Fibroblast of upper back skin (primary cell): ENCODE measurements around the gene ADGRA1.

Experiments used
- DNase-seq: peaks from one replicate; pipeline ENCODE4 v3.0.0-alpha.2; 2013

Gene ADGRA1

DNA sequence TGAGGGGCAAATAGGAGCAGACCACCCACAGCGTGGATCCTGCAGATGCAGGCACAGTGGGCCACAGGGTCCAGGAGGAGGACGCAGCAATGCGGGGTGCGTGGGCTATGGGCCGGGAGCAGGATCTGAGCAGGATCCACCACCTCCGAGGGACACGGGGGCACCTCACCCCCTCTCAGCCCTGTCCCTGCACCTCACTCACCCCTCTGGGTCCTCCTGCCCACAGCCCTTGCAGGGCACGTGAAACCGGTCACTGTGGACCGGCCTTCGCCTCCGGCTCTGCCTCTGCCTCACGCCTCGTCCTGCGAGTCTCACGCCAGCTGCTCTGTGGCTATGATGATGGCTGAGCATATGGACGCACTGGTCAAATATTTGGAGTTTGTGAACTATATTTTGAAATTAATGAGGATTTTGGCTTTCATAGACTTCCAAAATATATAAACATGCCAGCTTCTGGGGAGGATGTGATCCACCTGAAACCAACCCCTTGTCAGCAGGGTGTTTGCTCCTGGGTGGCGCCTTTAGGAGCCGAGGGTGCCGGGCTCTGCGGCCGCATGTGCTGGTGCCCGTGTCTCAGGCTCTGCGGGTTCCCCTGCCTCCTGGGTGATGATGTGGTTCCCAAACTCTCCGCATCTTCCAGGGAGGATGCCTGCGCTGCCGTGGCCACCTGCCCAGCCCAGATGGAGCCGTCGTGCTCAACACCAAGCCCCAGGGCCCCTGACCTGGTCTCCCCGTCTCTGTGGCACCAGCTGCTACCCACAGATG, 11.3 kb upstream of the ADGRA1 start:
- no peak for DNase-seq

DNA sequence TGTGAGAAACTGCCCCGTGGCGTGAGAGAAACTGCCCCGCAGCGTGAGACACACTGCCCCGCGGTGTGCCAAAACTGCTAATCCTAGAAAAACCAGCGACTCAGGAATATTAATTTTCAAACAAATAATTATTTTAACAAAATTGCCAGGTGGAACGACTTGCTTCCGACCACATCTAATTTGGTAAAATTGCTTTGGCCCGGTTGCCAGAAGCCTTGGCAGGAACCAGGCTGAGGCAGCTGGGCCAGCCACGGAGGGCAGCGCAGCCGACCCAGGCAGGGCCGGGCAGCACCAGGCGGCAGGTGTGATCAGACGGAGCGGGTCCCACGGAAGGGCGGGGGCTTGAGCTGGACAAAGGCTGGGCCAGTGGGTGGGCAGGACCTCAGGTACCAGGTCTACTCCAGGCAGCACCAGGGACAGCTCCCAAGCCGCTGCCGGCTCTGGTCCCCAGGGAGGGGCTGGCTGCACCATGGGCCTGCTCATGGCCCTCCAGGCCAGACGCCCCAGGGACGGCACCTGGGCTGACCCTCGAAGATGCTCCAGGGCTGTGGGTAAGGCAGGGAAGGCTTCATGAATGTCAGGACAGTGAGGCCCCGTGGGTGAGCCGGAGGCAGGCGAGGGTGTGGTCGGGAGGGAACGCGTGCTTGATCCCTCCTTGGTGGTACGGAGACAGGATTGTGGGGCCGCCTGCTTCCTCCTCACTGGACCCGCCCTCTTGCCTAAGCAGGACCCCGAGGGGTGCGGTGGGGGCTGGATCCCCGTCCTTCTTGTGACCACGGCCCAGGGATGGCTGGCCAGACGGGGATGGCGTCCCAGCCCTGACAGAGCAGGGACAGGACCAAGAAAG, 7.7 kb upstream of the ADGRA1 start:
- DNase-seq: no peak

DNA sequence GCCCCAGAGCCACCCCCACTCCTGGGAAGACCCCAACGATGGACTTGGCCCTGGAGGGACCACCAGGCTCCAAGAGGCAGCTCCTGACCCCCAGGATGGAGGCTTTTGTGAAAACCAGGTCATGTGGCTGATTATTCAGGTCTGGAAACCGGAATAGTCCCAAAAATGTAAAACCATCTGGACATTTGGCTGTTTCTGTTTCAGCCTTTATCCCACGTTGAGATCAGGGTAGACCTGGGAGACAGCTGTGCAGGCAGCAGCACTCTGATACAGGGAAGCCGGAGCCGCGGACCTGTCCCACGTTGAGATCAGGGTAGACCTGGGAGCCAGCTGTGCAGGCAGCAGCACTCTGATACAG, 7.1 kb upstream of the ADGRA1 start:
- DNase-seq: no peak

DNA sequence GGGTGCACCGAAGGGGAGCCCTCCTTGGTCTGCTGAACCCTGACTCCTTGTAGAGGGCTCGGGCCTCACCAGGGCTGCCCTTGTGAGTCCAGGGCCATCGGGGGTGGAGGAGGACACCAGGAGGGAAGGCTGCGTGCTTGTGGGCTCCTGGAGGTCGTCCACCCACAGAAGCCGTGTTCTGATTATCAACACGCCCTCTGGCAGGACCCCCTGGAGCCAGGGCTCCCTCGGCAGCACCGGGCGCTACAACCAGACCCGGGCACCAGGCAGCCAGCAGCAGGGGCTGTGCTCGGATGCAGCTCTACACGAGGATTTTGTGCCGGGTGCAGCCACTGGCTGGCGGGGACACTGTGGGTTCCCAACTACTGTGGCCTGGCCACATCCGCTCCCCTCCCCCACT, 6.1 kb upstream of the ADGRA1 start:
- DNase-seq: no peak

DNA sequence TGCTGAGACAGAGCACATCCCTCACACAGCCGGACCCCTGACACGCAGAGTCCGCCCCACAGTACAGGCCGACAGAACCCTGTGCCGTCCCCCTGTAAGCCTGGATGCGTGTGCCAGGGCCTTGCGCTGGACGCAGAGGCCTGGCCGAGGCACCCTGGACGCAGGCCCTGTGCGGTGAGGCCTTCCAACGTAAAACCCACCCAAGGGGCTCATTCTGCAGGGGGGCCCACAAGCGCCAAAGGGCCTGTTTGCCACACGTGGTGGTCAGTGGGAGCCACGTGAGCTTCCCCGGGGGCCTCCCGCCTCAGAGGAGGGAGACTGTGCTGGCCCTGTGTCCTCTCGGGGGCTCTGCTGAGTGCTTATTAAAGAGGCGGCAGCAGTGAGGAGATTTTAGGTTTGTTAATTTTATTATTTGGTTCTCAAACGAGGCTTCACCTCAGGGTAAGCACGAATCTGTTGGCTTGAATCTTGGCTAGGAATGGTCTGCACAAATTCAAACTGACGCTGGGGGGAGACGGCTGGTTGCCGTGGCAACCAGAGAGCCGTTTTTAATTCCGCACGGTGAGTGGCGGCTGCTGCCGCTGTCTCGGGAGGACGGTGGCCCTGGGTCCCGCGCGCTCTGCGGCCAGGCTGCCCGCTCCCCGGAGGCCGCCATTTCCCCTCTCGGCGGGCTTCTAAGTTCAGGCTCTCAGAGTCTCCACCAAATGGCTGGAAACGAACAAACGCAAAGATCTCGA, 4.9 kb upstream of the ADGRA1 start:
- DNase-seq: no peak

DNA sequence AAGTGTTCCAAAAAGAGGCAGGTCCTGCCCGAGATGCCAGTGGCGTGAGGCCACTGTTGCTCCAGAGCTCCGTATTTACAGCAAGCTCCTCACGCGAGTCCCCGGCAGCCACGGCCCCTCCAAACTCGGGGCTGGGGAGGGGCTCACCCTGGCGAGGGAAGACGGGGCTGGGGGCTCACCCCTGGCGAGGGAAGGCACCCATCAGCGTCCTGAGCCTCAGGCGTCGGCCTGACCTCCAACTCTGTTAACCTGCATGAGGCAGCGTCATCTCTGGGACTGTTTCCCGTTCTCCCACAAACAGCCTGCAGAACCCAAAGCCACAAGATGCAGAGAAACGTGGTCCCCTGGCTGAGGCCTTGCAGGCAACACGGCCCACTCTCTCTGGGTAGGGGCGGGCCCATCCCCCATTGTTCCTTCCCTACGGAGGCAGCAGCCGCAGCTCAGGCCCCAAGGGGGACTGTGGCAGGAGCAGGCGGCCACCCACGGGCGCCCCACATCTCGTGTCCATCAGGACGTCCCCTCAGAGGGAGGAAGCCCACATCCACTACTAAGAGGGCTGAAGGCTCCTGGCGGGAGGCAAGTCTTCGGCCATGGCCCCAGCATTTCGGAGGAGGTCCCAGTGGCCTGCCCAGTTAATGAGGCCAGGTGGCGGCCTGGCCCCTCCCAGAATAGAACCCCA, 4.2 kb upstream of the ADGRA1 start:
- no peak for DNase-seq

DNA sequence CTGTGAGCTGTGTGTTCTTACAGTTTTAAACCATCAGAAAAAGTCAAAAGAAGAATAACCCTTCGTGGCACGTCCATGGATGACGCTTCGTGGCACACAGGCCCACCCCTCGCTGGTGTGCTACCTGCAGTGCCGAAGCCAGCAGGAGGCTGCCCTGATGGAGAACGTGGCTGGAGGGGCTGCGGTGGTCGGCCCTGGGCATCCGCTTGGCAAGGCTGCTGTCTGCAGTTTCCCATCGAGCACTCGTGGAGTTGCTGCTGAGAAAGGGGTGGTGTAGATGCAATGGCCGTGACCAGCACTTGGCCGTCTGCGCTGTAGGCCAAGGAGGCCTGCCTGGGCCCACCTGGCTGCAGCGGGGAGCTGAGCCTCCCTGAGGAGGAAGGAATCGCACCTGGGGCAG, 3.2 kb upstream of the ADGRA1 start:
- no peak for DNase-seq

DNA sequence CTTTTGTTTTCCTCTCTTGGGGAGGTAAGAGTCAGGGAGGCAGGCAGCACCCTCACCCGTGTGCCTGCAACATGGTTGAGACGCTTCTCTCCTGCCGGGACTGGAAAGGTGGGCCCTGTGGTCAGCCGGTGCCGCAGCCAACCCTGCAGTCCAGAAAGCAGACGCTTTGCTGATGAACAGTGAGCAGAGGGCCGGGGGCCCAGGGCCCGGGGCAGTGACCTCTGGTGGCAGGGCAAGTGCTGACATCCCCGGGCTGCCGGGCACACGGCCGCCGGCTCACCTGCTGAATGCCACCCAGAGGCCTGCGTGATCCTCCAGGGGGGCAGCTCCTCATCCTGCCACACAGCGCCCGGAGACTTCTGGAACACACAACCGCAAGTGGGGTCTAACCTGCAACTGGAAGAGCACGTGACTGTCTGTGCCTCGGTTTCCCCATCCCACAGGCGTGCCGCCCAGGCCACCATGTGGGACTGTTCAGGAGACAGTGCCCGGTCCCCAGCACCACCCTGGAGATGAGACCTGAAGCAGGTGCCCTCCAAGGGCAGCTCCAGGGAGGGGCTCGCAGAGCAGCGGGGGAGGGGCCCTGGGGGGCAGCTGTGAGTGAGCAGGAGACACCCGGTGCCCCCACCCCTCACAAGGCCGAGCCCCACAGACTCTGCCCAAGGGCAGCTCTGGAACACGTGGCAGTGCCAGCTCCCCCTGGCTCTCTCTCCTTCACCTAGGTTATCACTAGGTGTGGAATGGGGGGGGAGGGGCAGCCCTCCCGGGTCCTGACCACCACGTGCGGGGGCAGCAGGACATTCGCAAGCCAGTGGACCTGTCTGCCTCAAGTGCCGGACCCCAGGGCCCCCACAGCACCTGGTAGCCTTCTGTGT, 2.2 kb upstream of the ADGRA1 start:
- no peak for DNase-seq

DNA sequence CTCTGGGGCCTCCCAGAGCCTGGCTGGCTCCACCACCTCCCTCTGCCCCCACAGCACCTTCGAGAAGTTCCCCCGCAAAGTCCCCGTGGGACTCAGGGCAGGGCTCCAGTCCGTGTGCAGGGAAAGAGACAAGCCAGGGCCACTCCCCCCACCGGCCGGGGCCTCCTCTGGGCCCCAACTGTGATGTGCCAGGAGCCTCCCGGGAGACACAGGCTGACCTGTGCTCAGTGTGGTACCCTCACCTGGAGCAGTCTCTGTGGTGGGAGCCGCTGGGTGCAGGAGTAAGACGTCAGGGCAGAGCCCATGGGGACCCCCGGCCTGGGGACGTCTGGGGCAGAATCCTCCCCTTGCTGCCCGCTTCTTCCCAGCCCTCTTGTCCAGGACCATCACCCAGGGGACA, 1.5 kb upstream of the ADGRA1 start:
- DNase-seq: no peak

DNA sequence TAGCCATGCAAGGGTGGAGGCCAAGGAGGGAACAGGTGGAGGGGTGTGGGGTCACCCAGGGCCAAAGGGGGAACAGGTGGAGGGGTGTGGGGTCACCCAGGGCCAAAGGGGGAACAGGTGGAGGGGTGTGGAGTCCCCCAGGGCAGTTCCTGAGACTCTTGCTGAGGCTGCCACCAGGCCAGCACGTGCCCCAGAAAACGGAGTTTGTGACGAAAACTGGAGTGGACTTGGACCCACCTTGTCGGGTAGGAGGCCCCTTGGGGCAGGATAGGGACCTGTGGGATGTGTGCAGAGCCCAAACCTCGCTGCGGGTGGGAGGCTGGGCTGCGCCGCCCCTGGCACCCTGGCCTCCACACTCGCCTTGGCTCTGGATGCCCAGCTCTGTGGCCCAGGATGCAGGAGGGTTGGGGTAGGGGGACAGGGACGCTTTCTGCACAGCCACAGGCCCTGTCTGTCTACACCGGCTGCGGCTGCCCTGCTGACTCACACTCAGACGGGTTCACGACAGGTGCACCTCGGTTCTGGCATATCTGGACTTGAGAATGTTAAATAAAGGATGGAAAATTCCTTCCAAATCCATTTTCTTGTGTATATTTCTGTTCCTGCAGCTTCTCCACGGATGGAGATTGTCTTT, 562 bp upstream of the ADGRA1 start:
- DNase-seq: no peak

DNA sequence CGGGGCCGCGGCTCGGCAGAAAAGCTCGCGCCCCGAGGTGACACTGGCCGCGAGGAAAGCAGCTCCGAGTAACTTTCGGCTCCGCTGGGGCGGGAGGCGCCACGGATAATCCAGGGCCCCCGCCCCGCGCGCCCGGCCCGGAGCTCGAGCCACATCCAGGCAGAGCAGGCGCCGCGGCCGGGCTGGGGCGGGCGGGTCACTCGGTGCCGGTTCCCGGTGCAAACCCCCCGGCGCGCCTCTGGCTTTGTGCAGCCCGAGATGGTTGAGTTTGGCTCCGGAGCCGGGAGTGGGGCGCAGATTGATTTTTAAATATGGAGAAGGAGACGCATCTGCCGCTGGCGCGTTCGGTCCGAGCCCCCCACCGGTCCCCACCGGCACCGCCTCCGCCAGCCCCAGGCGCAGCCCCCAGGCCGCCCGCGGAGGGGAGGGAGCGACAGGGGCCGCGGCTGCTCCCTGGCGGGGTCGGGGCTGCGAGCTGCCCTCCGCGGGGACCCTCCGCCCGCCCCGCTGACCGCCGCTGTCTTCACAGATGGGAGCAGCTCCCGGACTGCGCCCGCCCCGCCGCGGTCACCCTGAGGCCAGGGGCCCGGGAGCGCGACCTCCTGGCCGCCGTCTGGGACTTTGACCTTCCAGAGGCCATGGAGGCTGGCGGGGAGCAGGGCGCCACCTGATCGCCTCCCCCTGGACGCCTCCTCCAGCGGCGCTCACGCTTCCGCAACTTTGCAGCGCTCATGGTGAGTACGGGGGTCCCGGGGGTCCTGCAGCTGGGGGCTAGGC, 643 bp downstream of the ADGRA1 start:
- DNase-seq: no peak

DNA sequence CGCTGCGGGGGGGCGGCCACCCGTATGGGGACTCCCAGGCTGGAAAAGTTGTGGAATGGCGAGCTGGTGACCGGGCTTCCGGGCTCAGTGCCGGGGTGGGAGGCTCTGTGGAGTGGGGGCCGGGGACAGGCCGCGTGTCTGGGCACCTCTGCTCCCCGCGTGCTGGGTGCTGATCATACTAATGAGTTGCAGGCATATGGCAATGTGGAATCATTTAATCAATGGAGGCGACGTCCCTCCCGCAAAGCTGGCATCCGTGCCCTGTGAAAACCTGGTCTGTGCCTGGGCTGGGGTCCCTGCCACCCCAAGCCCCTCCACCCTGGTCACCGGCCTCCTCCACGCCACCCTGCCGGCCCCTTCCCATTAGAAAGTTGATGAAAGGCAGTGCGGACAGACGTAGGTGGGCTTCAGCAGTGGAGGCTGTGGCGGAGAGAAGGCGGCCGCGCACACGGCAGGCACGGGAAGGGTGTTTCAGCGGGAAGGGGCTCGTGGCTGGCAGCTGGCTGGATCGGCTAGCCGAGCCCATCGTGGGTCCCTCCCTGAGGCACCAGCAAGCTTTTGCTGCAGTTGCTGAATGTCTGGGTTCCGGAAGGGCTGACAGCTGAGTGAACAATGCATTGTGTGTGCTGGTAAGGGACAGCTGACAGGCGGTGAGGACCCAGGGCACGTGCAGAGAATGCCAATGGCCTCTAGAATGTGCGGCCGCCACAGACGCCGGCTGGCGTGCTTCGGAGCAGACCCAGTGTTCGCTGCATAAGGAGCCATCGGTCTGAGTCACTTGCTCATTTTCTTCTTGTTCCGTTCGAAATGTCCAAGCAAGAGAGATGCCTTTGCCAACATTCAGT, 1.5 kb downstream of the ADGRA1 start:
- no peak for DNase-seq

DNA sequence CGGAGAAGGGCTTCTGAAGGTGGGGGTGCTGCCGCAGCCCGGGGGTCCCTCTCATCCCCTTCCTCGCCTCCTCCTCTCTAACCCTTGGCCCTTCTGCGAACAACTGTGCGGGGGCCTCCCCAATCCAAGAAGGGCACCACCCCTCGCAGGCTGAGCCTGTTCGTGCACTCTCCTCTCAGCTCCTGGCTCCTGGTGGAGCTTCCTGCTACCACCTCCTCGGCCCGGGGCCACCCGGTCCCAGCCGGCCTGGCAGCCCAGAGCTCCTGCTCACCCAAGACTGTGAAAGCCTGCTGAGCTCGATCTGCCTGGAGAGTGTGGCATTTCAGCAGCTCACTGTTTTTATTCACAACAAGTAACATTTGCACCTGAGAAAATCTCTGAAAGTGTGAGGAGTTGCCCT, 2.4 kb downstream of the ADGRA1 start:
- DNase-seq: no peak

DNA sequence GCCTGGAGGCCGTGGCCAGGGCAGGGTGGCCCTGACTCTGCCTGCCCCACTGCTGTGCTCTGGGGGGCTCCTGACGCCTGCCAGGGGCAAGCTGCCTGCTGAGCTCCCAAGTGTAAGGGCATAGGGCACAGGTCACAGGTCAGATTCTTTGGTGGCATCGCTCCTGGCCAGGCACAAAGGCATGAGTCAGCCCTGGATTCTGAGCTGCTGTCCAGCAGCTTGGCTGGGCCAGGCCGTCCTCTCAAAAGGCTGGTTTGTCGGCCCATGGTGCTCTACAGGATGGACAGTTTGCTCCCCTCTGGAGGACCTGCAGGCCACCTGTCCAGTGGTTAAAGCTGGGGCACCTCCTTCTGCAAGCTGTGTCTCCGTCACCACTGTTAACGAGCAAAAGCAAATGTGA, 2.9 kb downstream of the ADGRA1 start:
- no peak for DNase-seq

DNA sequence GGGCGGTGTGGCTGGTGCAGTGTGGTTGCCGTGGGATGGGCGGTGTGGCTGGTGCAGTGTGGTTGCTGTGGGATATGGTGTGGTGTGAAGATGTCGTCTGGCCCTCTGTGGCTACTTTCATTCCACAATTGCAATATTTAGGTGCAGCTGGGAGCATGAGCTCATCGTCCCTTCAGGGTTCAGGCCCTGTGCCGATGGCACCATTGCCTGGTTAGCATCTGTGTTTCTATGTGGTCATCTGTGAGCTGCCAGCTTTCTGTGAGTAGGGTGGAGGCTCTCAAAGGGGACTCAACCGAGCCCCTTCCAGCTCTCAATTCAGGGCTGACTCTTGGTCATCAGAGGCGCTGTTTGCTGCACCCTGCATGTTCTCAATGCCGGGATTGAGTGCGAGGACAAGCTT, 3.6 kb downstream of the ADGRA1 start:
- DNase-seq: no peak

DNA sequence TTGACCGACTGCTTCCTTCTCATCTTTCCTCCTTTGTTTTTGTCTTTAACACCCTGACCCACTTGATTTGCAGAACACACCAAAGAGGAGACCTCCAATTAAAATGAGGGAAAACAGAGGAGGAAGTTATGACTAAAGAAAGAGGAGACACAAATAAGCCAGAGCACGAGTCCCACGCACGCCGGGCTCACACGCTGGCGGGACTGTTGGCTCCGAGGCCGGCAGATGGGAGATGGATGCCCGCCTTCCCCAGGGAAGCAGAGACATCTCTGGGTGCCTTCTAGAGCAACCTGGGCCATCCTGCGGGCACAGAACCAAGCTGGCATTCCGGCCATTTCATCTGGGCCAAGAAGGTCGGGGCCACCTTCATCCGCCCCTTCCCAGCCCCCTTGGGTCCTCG, 5.6 kb downstream of the ADGRA1 start:
- no peak for DNase-seq

DNA sequence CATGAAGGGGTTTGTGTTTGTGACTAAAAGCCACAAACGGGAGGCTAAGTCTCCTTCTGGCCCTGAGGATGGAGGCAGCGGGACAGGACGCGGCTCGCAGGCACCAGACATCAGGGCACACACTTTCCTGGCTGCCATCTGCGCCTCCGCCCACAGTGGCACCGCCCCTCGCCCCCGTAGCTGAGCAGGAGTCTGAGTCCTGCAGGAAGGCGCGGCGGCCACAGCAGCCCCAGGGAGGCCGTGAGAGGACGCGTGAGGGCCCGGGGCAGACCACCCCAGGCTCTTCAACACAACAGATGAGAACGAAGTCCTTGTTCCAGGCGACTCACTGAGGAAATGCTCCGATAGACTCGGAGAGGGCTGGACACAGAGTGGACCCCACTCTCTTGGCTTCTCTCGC, 6.6 kb downstream of the ADGRA1 start:
- no peak for DNase-seq

DNA sequence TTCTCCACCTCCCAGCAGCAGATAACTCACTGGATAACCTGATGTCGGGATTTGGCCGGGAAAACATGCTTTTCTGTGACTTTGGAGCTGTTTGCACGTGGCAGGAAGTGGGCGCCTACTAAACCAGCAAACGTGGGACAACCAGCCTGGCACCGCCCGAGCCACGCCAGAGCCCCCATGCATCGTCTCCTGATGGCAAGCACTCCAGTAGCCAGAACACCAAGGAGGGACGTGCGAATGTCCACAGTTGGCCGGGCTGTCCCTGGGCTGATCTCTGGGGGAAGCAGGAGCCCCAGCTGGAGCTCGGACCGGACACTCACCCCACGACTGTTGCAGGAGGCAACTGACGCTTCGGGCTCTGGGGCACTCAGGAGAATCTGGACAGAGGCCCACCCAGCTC, 7.1 kb downstream of the ADGRA1 start:
- no peak for DNase-seq

DNA sequence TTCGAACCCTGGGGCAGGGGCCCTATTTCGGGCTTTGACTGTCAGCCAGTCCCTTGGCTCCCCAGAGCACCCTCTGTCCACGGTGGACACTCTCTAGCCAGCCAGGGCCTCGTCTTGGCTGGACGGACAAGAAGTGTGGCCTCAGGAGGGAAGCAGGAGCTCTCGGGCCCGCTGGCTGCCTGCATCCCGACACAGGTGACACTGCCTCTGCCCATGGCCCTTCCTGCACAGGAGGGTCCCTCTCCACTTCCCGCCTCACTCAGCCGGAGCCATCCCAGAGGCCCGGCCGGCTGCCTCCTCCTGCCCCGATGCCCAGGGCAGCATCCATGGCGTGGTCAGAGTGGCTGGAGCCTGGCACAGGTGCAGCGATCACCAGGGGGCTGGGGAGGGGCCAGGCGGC, 7.9 kb downstream of the ADGRA1 start:
- DNase-seq: no peak
